DND-41 (cell line): Measurements from ENCODE around the gene CYP1B1.

Experiments
- EZH2 ChIP-seq: IDR thresholded peaks from 3 replicates; pipeline ENCODE4 v1.6.1; 2012; ENCODE audit warnings: borderline replicate concordance, low read depth, mild to moderate bottlenecking, moderate library complexity, low read length, inconsistent platforms; ENCODE audit not compliant: severe bottlenecking
- TF ChIP-seq, protein P1 (sequence below): IDR thresholded peaks from 2 replicates; pipeline ENCODE4 v1.5.1; 2012; ENCODE audit warnings: borderline replicate concordance, low read length, moderate library complexity, mild to moderate bottlenecking; ENCODE audit not compliant: poor library complexity, severe bottlenecking; ENCODE audit errors: extremely low read depth

DNA sequence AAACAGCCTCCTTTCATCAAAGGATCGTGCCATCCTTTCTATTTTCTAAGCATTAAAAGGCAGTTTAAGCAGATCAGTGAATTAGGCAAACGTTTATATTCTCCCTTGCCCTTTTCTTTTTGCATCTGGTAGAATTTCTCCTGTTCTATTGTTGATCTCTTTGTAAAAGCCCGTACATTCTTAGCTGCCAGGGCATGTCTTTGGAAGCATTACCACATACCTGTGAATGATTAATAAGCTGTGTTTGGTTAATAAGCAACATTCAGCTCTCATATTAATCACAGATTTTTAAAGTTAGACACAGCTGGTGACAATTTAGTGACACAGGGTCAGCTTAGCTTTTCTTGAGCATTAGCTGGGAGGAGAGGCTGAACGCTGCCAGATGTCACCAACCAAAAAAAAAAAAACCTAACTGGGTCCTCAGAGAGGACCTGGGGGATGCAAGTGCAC, 33.8 kb upstream of the CYP1B1 start:
- TF ChIP-seq, protein P1, sequence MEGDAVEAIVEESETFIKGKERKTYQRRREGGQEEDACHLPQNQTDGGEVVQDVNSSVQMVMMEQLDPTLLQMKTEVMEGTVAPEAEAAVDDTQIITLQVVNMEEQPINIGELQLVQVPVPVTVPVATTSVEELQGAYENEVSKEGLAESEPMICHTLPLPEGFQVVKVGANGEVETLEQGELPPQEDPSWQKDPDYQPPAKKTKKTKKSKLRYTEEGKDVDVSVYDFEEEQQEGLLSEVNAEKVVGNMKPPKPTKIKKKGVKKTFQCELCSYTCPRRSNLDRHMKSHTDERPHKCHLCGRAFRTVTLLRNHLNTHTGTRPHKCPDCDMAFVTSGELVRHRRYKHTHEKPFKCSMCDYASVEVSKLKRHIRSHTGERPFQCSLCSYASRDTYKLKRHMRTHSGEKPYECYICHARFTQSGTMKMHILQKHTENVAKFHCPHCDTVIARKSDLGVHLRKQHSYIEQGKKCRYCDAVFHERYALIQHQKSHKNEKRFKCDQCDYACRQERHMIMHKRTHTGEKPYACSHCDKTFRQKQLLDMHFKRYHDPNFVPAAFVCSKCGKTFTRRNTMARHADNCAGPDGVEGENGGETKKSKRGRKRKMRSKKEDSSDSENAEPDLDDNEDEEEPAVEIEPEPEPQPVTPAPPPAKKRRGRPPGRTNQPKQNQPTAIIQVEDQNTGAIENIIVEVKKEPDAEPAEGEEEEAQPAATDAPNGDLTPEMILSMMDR: no peak
- no peak for TF ChIP-seq EZH2
